GM12891 (cell line): ENCODE results near the gene TRIO.

Experiments used
- POLR2A ChIP-seq: IDR thresholded peaks from 2 replicates; pipeline ENCODE4 v1.6.1; 2011; ENCODE audit warnings: low read depth, low read length, control low read depth
- POLR2AphosphoS5 ChIP-seq: IDR thresholded peaks from 2 replicates; pipeline ENCODE4 v1.6.1; 2011; ENCODE audit warnings: low read depth, low read length, control low read depth

GRCh38 chr5:14227513-14227912 is 84.4 kb downstream of the TRIO start:
- TF ChIP-seq POLR2A (no peak), POLR2AphosphoS5 (no peak)
